GM23338 (cell line): ENCODE results near the gene PSMB2. TPM values are rescaled to one million over a fixed set of nuclear protein-coding genes. Genes with fewer than 3 reads are reported as not detected.

Experiments
- ATAC-seq: fragments of 200-7000 bp; cut with Tn5 transposase; 3 replicates; pipeline ENCODE4 v1.9.1; 2020
- DNase-seq: peaks from one replicate; pipeline ENCODE4 v3.0.0-alpha.2; 2015; ENCODE audit warnings: low spot score
- H2AFZ ChIP-seq: fragments of 200-600 bp; sonication (generic); 2 replicates; pipeline ENCODE4 v1.8.0; 2016; ENCODE audit warnings: antibody characterized with exemption, mild to moderate bottlenecking, moderate library complexity
- H3F3A ChIP-seq: fragments of 200-600 bp; sonication (generic); replicated peaks from 2 replicates; pipeline ENCODE4 v1.8.0; 2017; ENCODE audit warnings: antibody characterized with exemption, mixed run types, low read depth
- H3K27ac ChIP-seq: fragments of 200-600 bp; sonication (generic); 2 replicates; pipeline ENCODE4 v1.6.1; 2016; ENCODE audit warnings: low read depth
- H3K27me3 ChIP-seq: fragments of 200-600 bp; sonication (generic); 2 replicates; pipeline ENCODE4 v1.8.0; 2016; ENCODE audit warnings: mild to moderate bottlenecking, mixed run types, moderate library complexity; ENCODE audit not compliant: insufficient read depth
- H3K36me3 ChIP-seq: fragments of 200-600 bp; sonication (generic); 2 replicates; pipeline ENCODE4 v1.8.0; 2016; ENCODE audit warnings: mild to moderate bottlenecking; ENCODE audit not compliant: insufficient read depth
- H3K4me1 ChIP-seq: fragments of 200-600 bp; sonication (generic); 2 replicates; pipeline ENCODE4 v1.8.0; 2016; ENCODE audit warnings: mild to moderate bottlenecking, moderate library complexity; ENCODE audit not compliant: insufficient read depth
- H3K4me2 ChIP-seq: fragments of 200-600 bp; sonication (generic); 2 replicates; pipeline ENCODE4 v1.7.1; 2017; ENCODE audit warnings: mixed run types
- H3K4me3 ChIP-seq: fragments of 200-600 bp; sonication (generic); 2 replicates; pipeline ENCODE4 v1.6.1; 2016; ENCODE audit warnings: mixed run types
- H3K79me2 ChIP-seq: fragments of 200-600 bp; sonication (generic); replicated peaks from 2 replicates; pipeline ENCODE4 v1.8.0; 2017; ENCODE audit warnings: mild to moderate bottlenecking; ENCODE audit not compliant: insufficient read depth
- H3K9me2 ChIP-seq: fragments of 200-600 bp; sonication (generic); 2 replicates; pipeline ENCODE4 v1.8.0; 2017; ENCODE audit not compliant: insufficient read depth
- H4K20me1 ChIP-seq: fragments of 200-600 bp; sonication (generic); replicated peaks from 2 replicates; pipeline ENCODE4 v1.8.0; 2017; ENCODE audit warnings: mild to moderate bottlenecking; ENCODE audit not compliant: insufficient read depth
- H3K27ac Mint-ChIP-seq: 2 replicates; pipeline ENCODE4 v1.8.0; 2020; ENCODE audit warnings: inconsistent platforms, mild to moderate bottlenecking, moderate library complexity, mixed read lengths
- H3K27me3 Mint-ChIP-seq: 3 replicates; pipeline ENCODE4 v1.8.0; 2022; ENCODE audit warnings: low read depth, mild to moderate bottlenecking, moderate library complexity, mixed read lengths, inconsistent platforms; ENCODE audit not compliant: insufficient read depth, poor library complexity
- H3K36me3 Mint-ChIP-seq: 3 replicates; pipeline ENCODE4 v1.8.0; 2021; ENCODE audit warnings: low read depth, mild to moderate bottlenecking, inconsistent platforms, moderate library complexity, mixed read lengths
- H3K4me1 Mint-ChIP-seq: 3 replicates; pipeline ENCODE4 v1.8.0; 2020; ENCODE audit warnings: mild to moderate bottlenecking, inconsistent platforms, mixed read lengths
- H3K4me3 Mint-ChIP-seq: 3 replicates; pipeline ENCODE4 v1.8.0; 2021; ENCODE audit warnings: moderate library complexity, mild to moderate bottlenecking, inconsistent platforms, mixed read lengths
- H3K9me3 Mint-ChIP-seq: 3 replicates; pipeline ENCODE4 v1.8.0; 2020; ENCODE audit warnings: moderate library complexity, mild to moderate bottlenecking, inconsistent platforms, mixed read lengths
- CREB1 ChIP-seq: fragments of 250-450 bp; sonication (Bioruptor Pico); IDR thresholded peaks from 2 replicates; pipeline ENCODE4 v1.5.0; 2020; ENCODE audit warnings: low read depth, mild to moderate bottlenecking, moderate library complexity
- CTCF ChIP-seq, 2 experiments: fragments of 200-600 bp in 1 of 2; sonication (generic) in 1 of 2; conservative IDR thresholded peaks; 2 replicates each; pipeline versions ENCODE4 v1.5.1 to v1.6.1; 2016 to 2017; ENCODE audit warnings: antibody characterized with exemption in 2 of 2, low read depth in 2 of 2, mild to moderate bottlenecking in 2 of 2, moderate library complexity in 1 of 2
- ETS1 ChIP-seq: IDR thresholded peaks from 2 replicates; pipeline ENCODE4 v1.6.1; 2016; ENCODE audit warnings: antibody characterized with exemption
- EZH2 ChIP-seq: fragments of 200-600 bp; sonication (generic); IDR thresholded peaks from one replicate; pipeline ENCODE4 v1.8.0; 2017; ENCODE audit warnings: antibody characterized with exemption, mild to moderate bottlenecking, low read depth; ENCODE audit not compliant: unreplicated experiment
- JUNB ChIP-seq: IDR thresholded peaks from one replicate; pipeline ENCODE4 v1.6.1; 2016; ENCODE audit warnings: antibody characterized with exemption; ENCODE audit not compliant: unreplicated experiment
- NANOG ChIP-seq: IDR thresholded peaks from 2 replicates; pipeline ENCODE4 v1.6.1; 2016; ENCODE audit warnings: antibody characterized with exemption, borderline replicate concordance
- POLR2AphosphoS5 ChIP-seq: IDR thresholded peaks from 2 replicates; pipeline ENCODE4 v1.6.1; 2016; ENCODE audit warnings: antibody characterized with exemption, low read depth
- REST ChIP-seq: IDR thresholded peaks from one replicate; pipeline ENCODE4 v1.6.1; 2018; ENCODE audit warnings: antibody characterized with exemption; ENCODE audit not compliant: unreplicated experiment
- STAT1 ChIP-seq: IDR thresholded peaks from one replicate; pipeline ENCODE4 v1.6.1; 2016; ENCODE audit warnings: antibody characterized with exemption; ENCODE audit not compliant: unreplicated experiment
- ZNF331 ChIP-seq: fragments of 250-450 bp; sonication (Bioruptor Pico); IDR thresholded peaks from 2 replicates; pipeline ENCODE4 v1.5.0; 2020; ENCODE audit warnings: low read depth, mild to moderate bottlenecking, moderate library complexity
- ZNF462 ChIP-seq: fragments of 250-450 bp; sonication (Bioruptor Pico); IDR thresholded peaks from 2 replicates; pipeline ENCODE4 v1.5.0; 2020; ENCODE audit warnings: mild to moderate bottlenecking, moderate library complexity
- polyA plus RNA-seq: library from polyadenylated mRNA; unstranded; fragments of >200 nt; fragmentation: Nextera tagmentation; extraction: Ambion mirVana; gene quantifications from 2 replicates; pipeline ENCODE4 v1.2.1, GENCODE V29; 2016
- total RNA-seq: library from RNA; depleted of rRNA; stranded (reverse); fragments of >200 nt; shearing (Covaris generic); gene quantifications from 2 replicates; pipeline ENCODE4 v1.2.3, GENCODE V29; 2014

The PSMB2 gene
- total and polyA plus RNA-seq, 2 experiments from 2014 or later: 68.2 to 147 TPM

GRCh38 chr1:35674111-35674510, 32.8 kb upstream of the PSMB2 start (continued):
- no peak for TF ChIP-seq CTCF (conservative IDR thresholded peaks at IDR 0.05; ENCODE audit: low read depth in 2 of 2)
- TF ChIP-seq JUNB: no peak
- no peak for TF ChIP-seq STAT1
- TF ChIP-seq EZH2: no peak
- no peak for TF ChIP-seq CREB1 (CRISPR knock-in tag)
- no peak for TF ChIP-seq ZNF331 (CRISPR knock-in tag)
- TF ChIP-seq ETS1: no peak
- TF ChIP-seq NANOG: no peak

GRCh38 chr1:35672116-35672515, 30.8 kb upstream of the PSMB2 start:
- Mint-ChIP-seq H3K27ac (no peak overlapping the region), H3K36me3 (no peaks in the 10 kb centered on the region), H3K27me3 (peaks cover 7% of the 10 kb centered on the region), H3K4me3 (no peak overlapping the region), H3K4me1 (peaks cover 7% of the 10 kb centered on the region; the same call in 2 of the 3 replicates), H3K9me3 (no peaks in the 10 kb centered on the region; the same call in 2 of the 3 replicates)
- no peak overlapping the region for H3K4me2 ChIP-seq
- ATAC-seq (no peak), DNase-seq (no peak)
- no peak overlapping the region for H2AFZ ChIP-seq
- no peaks in the 10 kb centered on the region for H3F3A ChIP-seq
- no peaks in the 10 kb centered on the region for H3K79me2 ChIP-seq
- H3K4me3 ChIP-seq: no peak overlapping the region
- no peaks in the 10 kb centered on the region for H4K20me1 ChIP-seq
- no peaks in the 10 kb centered on the region for H3K36me3 ChIP-seq
- no peak overlapping the region for H3K27ac ChIP-seq
- no peaks in the 10 kb centered on the region for H3K9me2 ChIP-seq
- H3K27me3 ChIP-seq: no peaks in the 10 kb centered on the region
- H3K4me1 ChIP-seq: no peaks in the 10 kb centered on the region
- TF ChIP-seq REST (no peak), CTCF (conservative IDR thresholded peaks at IDR 0.05; ENCODE audit: low read depth in 2 of 2) (no peak), ZNF462 (CRISPR knock-in tag) (no peak), JUNB (no peak), POLR2AphosphoS5 (no peak)
